Measurements from ENCODE around the gene ERG28. TPM values are rescaled to one million over a fixed set of nuclear protein-coding genes. Genes with fewer than 3 reads are reported as not detected.

Gene ERG28
- total RNA-seq, 2 experiments from 2014 or later, result 9.8 to 24.0 TPM

DNA sequence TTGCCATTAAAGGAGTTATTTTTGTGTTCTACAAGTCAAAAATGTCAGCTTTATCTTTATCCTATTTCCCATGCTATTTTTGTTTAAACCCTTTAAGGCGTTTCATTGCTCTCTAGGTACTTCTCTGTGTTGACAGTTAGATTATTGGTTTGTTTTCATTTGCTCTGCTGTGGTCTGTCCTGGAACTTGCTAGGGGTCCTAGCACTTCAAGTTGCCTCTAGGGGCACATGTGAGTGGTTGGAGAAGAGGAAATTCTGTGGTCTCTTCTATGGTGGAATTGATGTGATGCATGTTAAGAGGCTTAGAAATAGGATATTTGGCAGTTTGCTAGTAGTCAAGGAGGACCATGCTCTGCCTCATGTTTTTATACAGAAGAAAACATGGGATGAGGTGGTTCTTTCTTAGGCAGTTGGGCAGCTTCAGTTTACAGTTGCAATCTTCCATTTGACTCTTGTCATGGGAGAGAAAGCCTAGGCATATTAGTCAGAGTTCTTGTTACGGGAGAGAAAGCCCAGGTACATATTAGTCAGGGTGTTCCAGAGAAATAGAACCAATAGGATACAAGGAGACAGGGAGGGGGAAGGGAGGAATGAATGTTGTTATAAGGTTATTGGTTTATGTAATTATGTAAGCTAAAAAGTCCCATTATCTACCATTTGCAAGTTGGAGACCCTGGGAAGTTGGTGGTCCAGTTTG is 14.7 kb upstream of the ERG28 start:
- Histone ChIP-seq H3K4me1 (ENCODE audit: insufficient read depth, low read length, poor library complexity, severe bottlenecking) (no peaks in the 10 kb centered on the region), H3K9me2 (ENCODE audit: insufficient read depth, low read length) (no peaks in the 10 kb centered on the region), H3K9me3 (ENCODE audit: low read length) (no peaks in the 10 kb centered on the region), H2AFZ (ENCODE audit: low read length) (no peak overlapping the region), H4K20me1 (ENCODE audit: insufficient read depth, low read length) (0 out of 2 replicates have a peak, but pooled peaks cover 4% of the 10 kb centered on the region), H3K4me3 (ENCODE audit: low read depth, low read length, poor library complexity, severe bottlenecking) (no peak overlapping the region), H3K27ac (ENCODE audit: low read depth, low read length, poor library complexity, severe bottlenecking) (no peak overlapping the region), H3K79me2 (ENCODE audit: insufficient read depth, low read depth, low read length) (no peaks in the 10 kb centered on the region), H3K36me3 (ENCODE audit: insufficient read depth, low read length) (peaks cover 41% of the 10 kb centered on the region), H3K4me2 (ENCODE audit: low read length) (no peak overlapping the region)
- peak; percentile 20 for DNase-seq (ENCODE audit: low spot score)
- CTCF ChIA-PET (ENCODE audit: unreplicated experiment), result no interaction called here
- no TSS peak for BruUV-seq (replicated peaks)
- intact Hi-C loops (cut with micrococcal nuclease; ENCODE audit: unreplicated experiment), result no loop called here
- TF ChIP-seq, protein P1, sequence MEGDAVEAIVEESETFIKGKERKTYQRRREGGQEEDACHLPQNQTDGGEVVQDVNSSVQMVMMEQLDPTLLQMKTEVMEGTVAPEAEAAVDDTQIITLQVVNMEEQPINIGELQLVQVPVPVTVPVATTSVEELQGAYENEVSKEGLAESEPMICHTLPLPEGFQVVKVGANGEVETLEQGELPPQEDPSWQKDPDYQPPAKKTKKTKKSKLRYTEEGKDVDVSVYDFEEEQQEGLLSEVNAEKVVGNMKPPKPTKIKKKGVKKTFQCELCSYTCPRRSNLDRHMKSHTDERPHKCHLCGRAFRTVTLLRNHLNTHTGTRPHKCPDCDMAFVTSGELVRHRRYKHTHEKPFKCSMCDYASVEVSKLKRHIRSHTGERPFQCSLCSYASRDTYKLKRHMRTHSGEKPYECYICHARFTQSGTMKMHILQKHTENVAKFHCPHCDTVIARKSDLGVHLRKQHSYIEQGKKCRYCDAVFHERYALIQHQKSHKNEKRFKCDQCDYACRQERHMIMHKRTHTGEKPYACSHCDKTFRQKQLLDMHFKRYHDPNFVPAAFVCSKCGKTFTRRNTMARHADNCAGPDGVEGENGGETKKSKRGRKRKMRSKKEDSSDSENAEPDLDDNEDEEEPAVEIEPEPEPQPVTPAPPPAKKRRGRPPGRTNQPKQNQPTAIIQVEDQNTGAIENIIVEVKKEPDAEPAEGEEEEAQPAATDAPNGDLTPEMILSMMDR (conservative IDR thresholded peaks at IDR 0.05; ENCODE audit: low read length), result peak; percentile 61
- TF ChIP-seq EZH2phosphoT487 (IDR thresholded peaks at IDR 0.05; ENCODE audit: borderline replicate concordance, low read depth, low read length), result no peak
- POLR2A ChIA-PET, result no interaction called here

DNA sequence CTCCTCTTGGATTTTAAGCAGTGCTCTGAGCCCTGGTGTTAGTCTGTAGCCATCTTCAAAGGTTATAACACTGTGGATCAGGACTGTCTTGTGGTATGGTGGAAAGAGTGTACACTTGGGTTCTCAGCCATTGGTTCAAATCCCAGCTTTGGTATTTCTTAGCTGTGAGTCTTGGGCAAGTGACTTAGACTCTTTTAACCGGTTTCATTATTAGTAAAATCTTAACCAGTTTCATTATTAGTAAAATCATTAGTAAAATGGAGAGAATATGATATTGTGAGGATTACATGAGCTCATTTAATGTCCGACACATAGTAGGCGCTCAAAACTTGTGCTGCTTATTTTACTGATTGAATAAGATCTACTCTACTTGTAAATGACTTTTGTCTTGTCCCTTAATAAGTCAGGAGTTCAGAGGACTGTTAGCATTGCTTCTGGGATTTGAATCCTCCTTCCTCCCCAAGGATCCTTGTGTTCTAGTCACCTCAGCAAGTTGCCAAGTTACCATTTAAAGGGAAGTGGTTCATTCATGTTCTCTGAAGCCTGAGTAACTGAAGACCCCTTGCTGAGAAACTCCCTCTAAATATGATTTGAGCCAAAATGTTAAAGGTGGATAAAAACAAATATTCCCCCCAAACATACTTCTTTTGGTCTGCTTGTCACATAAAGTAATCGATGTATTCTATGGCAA is 12.8 kb upstream of the ERG28 start:
- Histone ChIP-seq H3K27ac (ENCODE audit: low read depth, low read length, poor library complexity, severe bottlenecking) (no peak overlapping the region), H4K20me1 (ENCODE audit: insufficient read depth, low read length) (no peaks in the 10 kb centered on the region), H3K36me3 (ENCODE audit: insufficient read depth, low read length) (peaks cover 41% of the 10 kb centered on the region), H3K4me1 (ENCODE audit: insufficient read depth, low read length, poor library complexity, severe bottlenecking) (no peaks in the 10 kb centered on the region), H3K9me3 (ENCODE audit: low read length) (no peaks in the 10 kb centered on the region), H3K4me2 (ENCODE audit: low read length) (no peak overlapping the region), H3K9me2 (ENCODE audit: insufficient read depth, low read length) (no peaks in the 10 kb centered on the region), H3K79me2 (ENCODE audit: insufficient read depth, low read depth, low read length) (no peaks in the 10 kb centered on the region), H2AFZ (ENCODE audit: low read length) (no peak overlapping the region), H3K4me3 (ENCODE audit: low read depth, low read length, poor library complexity, severe bottlenecking) (no peak overlapping the region)
- intact Hi-C loops (cut with micrococcal nuclease; ENCODE audit: unreplicated experiment), result no loop called here
- no TSS peak for BruUV-seq (replicated peaks)
- TF ChIP-seq EZH2phosphoT487 (IDR thresholded peaks at IDR 0.05; ENCODE audit: borderline replicate concordance, low read depth, low read length), result no peak
- CTCF ChIA-PET (ENCODE audit: unreplicated experiment), result interaction anchor here (0.5 kb wide), 1 partner anchor 13 kb away, joined by 3 read pairs; no protein-coding TSS in a partner anchor
- POLR2A ChIA-PET, result interaction anchor here (0.5 to 1.2 kb wide), 3 partner anchors 9 to 1997 kb away, joined by 3 to 6 read pairs (median 6); partner anchors contain the start of genes ERG28 and TTLL5
- no peak for DNase-seq (ENCODE audit: low spot score)

GRCh38 chr14:75672605-75673192 is 12.0 kb upstream of the ERG28 start:
- CTCF ChIA-PET (ENCODE audit: unreplicated experiment), result no interaction called here
- TF ChIP-seq, protein P1 (conservative IDR thresholded peaks at IDR 0.05; ENCODE audit: low read length), result no peak
- no peak for TF ChIP-seq EZH2phosphoT487 (IDR thresholded peaks at IDR 0.05; ENCODE audit: borderline replicate concordance, low read depth, low read length)
- H3K4me3 ChIP-seq (ENCODE audit: low read depth, low read length, poor library complexity, severe bottlenecking), result no peak overlapping the region
- intact Hi-C loops (cut with micrococcal nuclease; ENCODE audit: unreplicated experiment), result no loop called here
- POLR2A ChIA-PET, result interaction anchor here (0.5 to 1.2 kb wide), 3 partner anchors 10 to 13 kb away, joined by 3 to 6 read pairs (median 3); partner anchors contain the start of genes ERG28 and TTLL5
- H3K4me2 ChIP-seq (ENCODE audit: low read length), result no peak overlapping the region
- H4K20me1 ChIP-seq (ENCODE audit: insufficient read depth, low read length), result no peaks in the 10 kb centered on the region
- H3K27ac ChIP-seq (ENCODE audit: low read depth, low read length, poor library complexity, severe bottlenecking), result no peak overlapping the region
- DNase-seq (ENCODE audit: low spot score), result no peak
- no peaks in the 10 kb centered on the region for H3K9me3 ChIP-seq (ENCODE audit: low read length)
- H3K36me3 ChIP-seq (ENCODE audit: insufficient read depth, low read length), result peaks cover 42% of the 10 kb centered on the region
- H3K9me2 ChIP-seq (ENCODE audit: insufficient read depth, low read length), result no peaks in the 10 kb centered on the region
- no peaks in the 10 kb centered on the region for H3K79me2 ChIP-seq (ENCODE audit: insufficient read depth, low read depth, low read length)
- no peak overlapping the region for H2AFZ ChIP-seq (ENCODE audit: low read length)
- H3K4me1 ChIP-seq (ENCODE audit: insufficient read depth, low read length, poor library complexity, severe bottlenecking), result no peaks in the 10 kb centered on the region
- BruUV-seq (replicated peaks), result no TSS peak
